Measurements from ENCODE around the gene AP3D1. TPM values are rescaled to one million over a fixed set of nuclear protein-coding genes. Genes with fewer than 3 reads are reported as not detected.

The AP3D1 gene
- total RNA-seq, 1 donor from 2014 or later, result 127 TPM

DNA sequence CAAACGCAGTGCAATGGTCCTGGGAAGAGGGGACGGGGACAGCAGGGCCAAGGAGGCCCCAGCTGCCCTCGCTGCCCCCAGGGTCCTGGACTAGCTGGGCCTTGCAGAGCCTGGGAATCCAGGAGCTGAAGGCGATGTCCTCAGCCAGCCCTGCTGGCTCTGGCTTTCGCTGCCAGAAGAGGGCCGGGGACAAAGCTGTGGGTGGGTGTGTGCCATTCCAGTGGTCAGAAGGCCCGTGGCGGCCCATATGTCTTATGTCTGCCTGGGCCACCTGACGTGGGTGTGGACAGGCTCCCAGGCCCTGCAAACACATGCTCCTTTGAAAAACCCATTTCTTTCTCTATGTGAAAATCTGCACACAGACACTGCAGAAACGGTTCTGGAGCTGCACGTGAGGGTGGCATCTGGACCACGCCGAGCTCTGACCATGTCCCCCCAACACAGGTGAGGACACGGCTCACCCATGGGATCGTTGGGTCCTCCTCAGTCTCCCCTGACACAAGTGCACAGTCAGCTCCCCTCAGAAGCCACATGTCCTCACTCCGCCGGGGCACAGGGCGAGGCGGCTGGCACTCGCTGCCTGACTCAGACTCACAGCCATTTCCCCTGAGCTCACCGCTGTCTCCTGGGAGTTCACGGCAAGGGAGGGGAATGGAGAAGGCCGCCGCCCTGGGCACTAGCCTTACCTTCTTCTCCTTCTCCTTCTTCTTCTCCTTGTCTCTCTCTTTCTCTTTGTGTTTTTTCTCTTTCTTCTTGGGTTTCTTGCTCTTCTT, 37.7 kb downstream of the AP3D1 start:
- no peak for DNase-seq (ENCODE audit: low spot score)

DNA sequence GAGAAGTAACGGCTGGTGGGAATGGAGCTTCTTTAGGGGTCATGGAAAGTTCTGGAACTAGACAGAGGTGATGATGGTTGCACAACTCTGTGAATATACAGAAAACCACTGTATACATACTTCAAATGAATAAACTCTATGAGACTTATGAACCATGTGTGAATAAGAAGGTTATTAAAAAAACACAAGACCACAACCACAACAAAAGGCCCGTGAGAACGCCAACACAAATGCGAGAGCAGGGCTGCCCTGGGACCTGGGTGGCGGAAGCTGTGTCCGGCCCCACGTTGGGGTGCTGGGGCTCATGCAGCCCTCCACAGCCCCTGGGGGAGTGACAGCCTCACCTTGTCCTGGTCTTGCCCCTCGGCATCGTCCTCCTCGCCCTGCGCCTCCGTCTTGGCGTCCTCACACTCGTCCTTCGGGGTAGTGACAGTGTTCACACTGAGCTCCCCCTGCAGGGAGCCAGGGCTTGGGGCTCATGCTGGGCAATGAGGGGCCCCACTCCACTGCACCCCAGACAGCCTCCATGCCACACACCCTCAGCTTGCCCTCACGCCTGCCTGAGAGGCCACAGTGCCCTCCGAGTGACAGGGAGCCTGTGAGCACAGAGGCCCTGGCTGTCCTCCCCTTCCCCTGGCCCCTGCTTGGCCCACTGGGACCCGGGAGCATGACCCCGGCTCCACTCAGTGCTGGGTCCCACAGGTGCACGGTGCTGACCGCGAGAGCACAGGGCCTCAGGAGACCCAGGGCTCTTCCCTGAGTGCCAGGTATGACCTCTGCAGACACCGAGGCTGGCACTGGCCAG, 38.6 kb downstream of the AP3D1 start:
- DNase-seq (ENCODE audit: low spot score), result no peak

GRCh38 chr19:2111886-2112285, 39.5 kb downstream of the AP3D1 start:
- no peak for DNase-seq (ENCODE audit: low spot score)

- DNase-seq (ENCODE audit: low spot score), result no peak
These were observed 39.9 kb downstream of the AP3D1 start for GRCh38 chr19:2111425-2111824.

DNA sequence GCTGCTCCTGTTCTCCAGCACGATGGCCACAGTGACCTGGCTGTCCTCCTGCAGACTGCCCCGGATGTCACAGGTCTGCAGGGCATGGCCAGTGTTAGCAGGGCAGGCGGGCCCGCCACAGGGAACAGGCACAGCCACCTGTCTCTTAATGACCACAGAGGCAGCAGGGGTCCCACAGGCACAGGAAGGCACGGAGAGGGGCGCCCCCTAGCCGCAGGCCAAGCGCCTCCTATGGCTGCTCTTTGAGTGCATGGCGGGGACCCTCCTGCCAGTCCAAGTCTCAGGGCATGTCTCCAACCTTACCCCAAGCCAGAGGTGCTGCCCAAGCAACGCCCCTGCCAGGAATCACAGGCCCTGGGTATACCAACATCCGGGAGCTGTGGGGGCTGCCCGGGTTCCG, 40.5 kb downstream of the AP3D1 start:
- no peak for DNase-seq (ENCODE audit: low spot score)

DNA sequence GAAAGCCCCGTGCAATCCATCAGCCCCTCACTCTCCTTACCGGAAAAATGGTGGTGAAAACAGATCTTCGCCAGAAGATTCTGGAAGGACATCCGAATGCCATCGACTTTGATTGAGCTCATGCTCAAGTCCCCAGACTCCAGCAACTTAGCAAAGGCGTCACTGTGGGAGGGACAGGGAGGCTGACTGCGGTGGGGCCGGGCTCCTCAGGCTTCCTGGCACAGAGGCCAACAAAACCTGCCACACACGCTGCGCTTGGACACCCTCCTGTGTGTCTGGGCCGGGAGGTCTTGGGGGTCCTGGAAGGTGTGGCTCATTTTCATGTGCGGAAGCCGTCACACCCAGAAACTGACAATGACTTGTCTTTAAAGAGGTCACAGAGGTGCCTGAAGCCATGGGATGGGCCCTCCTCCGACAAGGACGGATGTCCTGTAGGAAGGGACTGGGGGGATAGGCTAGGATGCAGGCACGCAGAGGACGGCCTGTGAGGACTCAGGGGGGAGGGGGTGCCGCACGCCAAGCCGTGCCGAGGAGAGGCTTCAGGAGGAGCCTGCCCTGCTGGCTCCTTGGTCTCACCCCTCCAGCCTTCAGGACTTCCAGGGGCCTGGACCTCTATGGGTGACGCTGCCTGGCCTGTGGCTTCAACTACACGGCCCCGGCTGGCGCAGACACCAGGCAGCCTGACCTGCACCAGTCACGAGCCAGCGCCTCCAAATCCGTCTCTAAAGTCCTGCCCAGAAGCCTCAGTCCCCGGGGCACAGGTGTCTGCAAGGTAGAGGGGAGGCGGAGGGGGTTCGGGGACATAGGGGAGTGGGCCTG, 42.1 kb downstream of the AP3D1 start:
- DNase-seq (ENCODE audit: low spot score), result no peak

DNA sequence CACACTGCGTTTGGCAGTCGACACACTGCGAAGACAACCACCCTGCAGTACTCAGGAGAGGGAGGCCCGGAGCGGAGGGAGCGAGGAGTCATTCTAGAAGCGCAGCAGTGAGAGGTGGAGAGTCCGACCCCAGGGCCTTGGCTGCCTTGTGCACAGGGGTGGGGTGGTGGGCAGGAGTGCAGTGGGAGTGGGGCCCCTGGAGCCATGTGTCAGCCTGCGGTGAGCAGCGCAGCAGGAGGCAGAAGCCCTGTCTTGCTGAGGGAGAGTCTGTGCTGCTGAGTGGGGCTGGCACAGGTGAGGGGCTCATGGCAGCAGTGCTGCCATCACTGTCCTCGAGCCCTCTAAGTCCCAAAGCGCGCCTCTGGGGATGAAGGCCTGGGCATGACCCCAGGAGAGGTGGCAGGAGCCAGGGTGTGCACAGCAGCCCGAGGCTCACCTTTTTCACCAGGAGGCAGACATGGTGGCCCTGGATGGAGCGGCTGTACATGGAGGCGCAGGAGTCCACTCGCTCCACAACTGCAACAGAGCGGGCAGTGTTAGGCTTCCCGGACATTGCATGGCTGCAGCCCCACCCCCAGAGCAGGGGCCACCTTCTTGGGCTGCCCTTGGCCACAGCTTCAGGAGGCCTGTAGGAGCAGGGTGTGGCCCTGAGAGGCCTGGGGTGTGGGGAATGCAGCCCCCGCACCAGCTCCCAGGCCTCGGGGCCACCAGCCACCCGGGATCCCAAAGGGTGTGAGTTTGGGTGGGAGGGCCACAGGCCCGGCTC, 42.9 kb downstream of the AP3D1 start:
- no peak for DNase-seq (ENCODE audit: low spot score)

GRCh38 chr19:2103045-2103707, 48.2 kb downstream of the AP3D1 start:
- DNase-seq (ENCODE audit: low spot score), result no peak

DNA sequence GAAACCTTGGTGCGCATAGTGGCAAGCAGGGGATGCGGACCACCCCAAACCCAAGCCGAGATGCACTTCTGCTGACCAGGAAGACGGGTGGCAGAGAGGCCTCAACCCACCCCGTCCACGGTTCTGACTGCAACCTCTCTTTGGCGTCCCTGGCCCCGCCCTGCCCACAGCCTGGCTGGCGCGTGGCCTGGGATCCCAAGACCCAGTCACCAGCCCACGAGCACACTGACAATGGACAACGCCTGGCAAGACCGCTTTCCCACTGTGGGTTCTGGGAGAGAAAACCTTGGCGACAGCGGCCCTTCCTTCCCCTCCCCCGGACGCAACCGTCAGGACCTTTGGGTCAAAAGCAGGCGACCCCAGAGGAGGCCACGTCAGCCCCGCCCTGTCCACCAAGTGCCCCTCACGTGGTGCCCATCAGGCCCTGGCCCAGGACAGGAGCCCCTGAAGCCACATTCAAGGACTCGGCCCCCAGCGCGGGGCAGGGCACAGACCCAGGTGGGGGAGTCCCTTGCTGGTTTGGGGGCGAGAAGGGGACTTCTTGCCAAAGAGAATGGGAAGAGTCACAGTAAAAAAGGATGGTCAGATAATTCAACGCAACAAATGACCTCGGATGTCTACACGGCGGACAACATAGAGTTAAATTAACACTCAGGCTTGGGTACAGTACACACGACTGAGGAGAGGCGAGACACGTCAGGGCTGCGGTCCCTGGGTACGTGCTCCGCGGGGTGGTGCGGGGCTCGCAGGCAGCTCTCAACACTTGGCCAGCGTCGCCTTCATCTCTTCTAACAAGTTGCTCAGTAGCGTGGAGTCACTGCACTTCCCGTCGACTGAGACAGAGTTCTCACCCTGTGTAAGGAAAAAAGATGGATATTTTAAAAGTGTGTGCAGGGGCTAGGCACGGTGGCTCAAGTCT, 49.7 kb downstream of the AP3D1 start:
- no peak for DNase-seq (ENCODE audit: low spot score)

GRCh38 chr19:2100719-2101061, 50.7 kb downstream of the AP3D1 start:
- DNase-seq (ENCODE audit: low spot score), result no peak

DNA sequence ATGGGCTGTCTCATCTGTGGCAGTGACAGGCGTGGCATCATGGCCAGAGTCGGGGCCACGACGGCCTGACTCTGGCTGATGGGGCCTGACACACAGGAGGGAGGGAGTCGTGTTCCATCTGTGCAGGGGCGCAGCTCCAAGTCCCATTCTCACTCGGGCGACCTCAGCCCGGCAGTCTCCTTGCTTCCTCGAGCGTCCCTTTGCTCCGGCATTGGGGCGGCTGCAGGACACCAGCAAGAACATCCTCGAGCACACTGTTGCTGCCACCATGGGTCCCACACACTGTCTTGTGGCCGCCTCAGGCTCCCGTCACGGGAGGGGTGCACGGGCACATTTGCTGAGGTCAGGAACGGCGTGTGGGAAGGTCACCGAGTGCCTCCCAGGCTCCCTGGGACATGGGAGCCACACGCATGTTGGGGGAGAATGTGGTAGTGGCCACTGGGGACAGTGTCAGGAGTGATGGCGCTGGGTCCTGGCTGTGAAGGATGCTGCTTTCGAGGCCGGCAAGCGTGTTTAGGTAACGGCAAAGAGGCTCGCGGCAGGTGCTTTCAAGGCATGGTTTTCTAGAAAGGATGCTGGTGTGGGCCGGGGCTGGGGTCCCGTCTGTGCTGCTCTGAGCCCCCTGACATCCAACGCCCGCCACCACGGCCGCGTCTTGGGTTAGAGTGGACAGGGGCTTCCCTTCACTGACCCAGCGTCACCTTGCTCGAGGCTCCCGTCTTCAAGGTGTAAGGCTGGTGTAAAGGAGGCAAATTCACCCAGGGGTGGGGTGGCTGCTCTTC, 51.2 kb downstream of the AP3D1 start:
- DNase-seq (ENCODE audit: low spot score), result no peak

GRCh38 chr19:2099054-2099501, 52.3 kb downstream of the AP3D1 start:
- no peak for DNase-seq (ENCODE audit: low spot score)

GRCh38 chr19:2097886-2098327, 53.5 kb downstream of the AP3D1 start:
- DNase-seq (ENCODE audit: low spot score), result no peak

DNA sequence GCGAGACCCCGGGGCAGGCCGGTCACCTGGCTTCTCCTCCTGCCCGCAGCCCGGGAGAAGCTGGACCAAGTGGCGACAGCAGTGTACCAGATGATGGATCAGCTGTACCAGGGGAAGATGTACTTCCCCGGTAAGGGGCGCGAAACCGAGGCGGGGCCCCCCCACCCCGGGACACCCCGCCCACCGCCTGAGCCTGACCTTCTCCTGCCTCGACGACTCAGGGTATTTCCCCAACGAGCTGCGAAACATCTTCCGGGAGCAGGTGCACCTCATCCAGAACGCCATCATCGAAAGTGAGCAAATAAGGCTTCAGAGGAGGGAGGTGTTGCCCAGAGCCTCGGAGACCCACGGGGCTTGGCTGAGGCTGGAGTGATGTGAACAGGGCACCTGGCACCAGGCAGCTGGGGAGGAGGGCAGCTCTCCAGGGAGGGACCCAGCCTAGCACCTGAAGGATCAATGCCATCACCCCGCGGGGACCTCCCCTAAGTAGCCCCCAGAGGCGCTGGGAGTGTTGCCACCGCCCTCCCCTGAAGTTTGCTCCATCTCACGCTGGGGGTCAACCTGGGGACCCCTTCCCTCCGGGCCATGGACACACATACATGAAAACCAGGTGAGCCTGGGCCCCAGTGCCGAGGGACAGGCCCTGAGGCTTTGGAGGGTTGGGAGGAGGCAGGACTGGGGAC, 54.0 kb downstream of the AP3D1 start:
- DNase-seq (ENCODE audit: low spot score), result no peak

DNA sequence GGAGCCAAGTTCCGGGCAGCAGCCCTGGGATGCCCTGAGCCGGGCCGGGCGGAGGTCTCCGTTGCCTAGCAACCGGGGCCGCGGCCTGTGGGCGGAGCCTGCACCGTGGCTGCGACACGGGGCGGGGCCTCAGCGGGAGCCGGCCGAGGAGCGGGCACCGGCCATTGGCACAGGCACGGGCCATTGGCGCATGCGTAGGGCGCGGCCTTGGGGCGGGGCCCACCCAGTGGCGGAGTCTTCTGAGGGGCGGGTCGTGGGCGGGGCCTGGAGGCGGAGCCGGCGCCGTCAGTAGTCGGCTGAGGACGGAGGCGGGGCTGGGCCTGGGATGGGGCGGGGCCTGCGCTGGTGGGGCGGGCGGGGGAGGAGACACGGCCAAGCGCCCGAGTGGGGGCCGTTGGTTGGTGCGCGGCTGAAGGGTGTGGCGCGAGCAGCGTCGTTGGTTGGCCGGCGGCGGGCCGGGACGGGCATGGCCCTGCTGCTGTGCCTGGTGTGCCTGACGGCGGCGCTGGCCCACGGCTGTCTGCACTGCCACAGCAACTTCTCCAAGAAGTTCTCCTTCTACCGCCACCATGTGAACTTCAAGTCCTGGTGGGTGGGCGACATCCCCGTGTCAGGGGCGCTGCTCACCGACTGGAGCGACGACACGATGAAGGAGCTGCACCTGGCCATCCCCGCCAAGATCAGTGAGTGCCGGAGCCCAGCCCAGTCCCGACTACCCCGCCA, 54.7 kb downstream of the AP3D1 start, which contains the start of gene IZUMO4:
Gene IZUMO4 (plus strand): TSS at position 436 of the 723 bp plus-strand sequence. CDS start 31 bp downstream, at position 467.
- peak; percentile 100 for DNase-seq (ENCODE audit: low spot score)

GRCh38 chr19:2096034-2096479, 55.3 kb downstream of the AP3D1 start, which contains the start of gene MOB3A:
TSS of gene MOB3A (minus strand) at chr19:2096326. CDS start at chr19:2078560, 17,766 bp downstream.
- DNase-seq (ENCODE audit: low spot score), result peak; percentile 97

All from mesenteric fat pad (tissue), 1 donor.